Iris pigment epithelial cell (primary cell): ENCODE measurements around the gene CIB1.
A peak's percentile ranks its signal among the peaks of the same experiment; 100 is the strongest.

Experiments
- DNase-seq: peaks from one replicate; pipeline ENCODE4 v3.0.0-alpha.2; 2011; ENCODE audit warnings: low read depth

The CIB1 gene

GRCh38 chr15:90214553-90215196, 19.1 kb downstream of the CIB1 start:
- no peak for DNase-seq

GRCh38 chr15:90213818-90214204, 19.9 kb downstream of the CIB1 start:
- DNase-seq = no peak

GRCh38 chr15:90213122-90213817, 20.5 kb downstream of the CIB1 start:
- DNase-seq = no peak

- DNase-seq = no peak
Observed at GRCh38 chr15:90212221-90213098, 21.3 kb downstream of the CIB1 start.

- peak; percentile 36 for DNase-seq
Observed at GRCh38 chr15:90211440-90212143, 22.1 kb downstream of the CIB1 start.

- DNase-seq = no peak
Observed at GRCh38 chr15:90211009-90211408, 22.7 kb downstream of the CIB1 start.

GRCh38 chr15:90210593-90210992, 23.1 kb downstream of the CIB1 start:
- no peak for DNase-seq

- no peak for DNase-seq
Observed at GRCh38 chr15:90209591-90209990, 24.1 kb downstream of the CIB1 start.

- DNase-seq = no peak
Observed at GRCh38 chr15:90208356-90208755, 25.4 kb downstream of the CIB1 start.

- DNase-seq = no peak
Observed at GRCh38 chr15:90207252-90207651, 26.5 kb downstream of the CIB1 start.

- no peak for DNase-seq
Observed at GRCh38 chr15:90205886-90206285, 27.9 kb downstream of the CIB1 start.

GRCh38 chr15:90205050-90205848, 28.5 kb downstream of the CIB1 start:
- DNase-seq = no peak

GRCh38 chr15:90203922-90204321, 29.8 kb downstream of the CIB1 start:
- no peak for DNase-seq

- no peak for DNase-seq
Observed at GRCh38 chr15:90203473-90203872, 30.3 kb downstream of the CIB1 start.

- no peak for DNase-seq
Observed at GRCh38 chr15:90202929-90203328, 30.8 kb downstream of the CIB1 start.

- no peak for DNase-seq
Observed at GRCh38 chr15:90201944-90202375, 31.8 kb downstream of the CIB1 start.

GRCh38 chr15:90201130-90201943, 32.4 kb downstream of the CIB1 start, which contains the start of gene SEMA4B:
TSS of gene SEMA4B (plus strand) at chr15:90201330. CDS start at chr15:90201579, 249 bp downstream.
- peak; percentile 49 for DNase-seq

- DNase-seq = no peak
Observed at GRCh38 chr15:90200534-90201129, 33.1 kb downstream of the CIB1 start.

GRCh38 chr15:90194655-90195054, 39.1 kb downstream of the CIB1 start:
- no peak for DNase-seq
